ENCODE measurements around the gene PCNA. TPM values are rescaled to one million over a fixed set of nuclear protein-coding genes. Genes with fewer than 3 reads are reported as not detected.

The PCNA gene
- total and polyA plus RNA-seq, 9 of the 15 experiments (the other 6 are each of a cell fraction or from before 2014, with no cell fraction given): 213 to 390 (median 291) TPM

DNA sequence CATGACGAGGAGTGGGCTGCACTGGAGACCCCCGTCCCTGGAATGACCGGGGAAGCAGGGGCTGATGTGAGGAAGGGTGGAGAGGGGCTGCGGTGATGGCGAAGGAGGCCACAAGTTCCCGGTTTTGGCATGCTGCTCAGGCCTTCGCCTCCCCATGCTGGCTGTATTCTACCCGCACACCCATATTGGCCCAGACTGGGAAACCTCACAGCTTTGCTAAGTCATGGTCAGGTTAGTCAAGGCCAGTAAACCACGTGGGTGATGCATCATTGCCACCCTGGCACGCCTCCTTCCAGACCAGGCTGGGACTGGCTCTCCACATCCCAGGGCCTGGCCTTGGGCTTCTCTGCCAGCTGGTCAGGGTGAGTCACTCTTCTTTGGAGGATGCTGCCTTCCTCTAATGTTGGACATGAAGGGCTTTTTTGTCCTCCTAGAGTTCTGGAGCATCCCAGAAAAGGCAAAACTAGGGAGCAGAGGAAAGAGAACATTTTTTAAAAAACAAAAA, 53.8 kb downstream of the PCNA start (continued):
- TF ChIP-seq BACH1 (tag; IDR thresholded peaks at IDR 0.05) (no peak), MTA1 (IDR thresholded peaks at IDR 0.05; ENCODE audit: borderline replicate concordance) (no peak), ZEB2 (IDR thresholded peaks at IDR 0.05) (no peak)

DNA sequence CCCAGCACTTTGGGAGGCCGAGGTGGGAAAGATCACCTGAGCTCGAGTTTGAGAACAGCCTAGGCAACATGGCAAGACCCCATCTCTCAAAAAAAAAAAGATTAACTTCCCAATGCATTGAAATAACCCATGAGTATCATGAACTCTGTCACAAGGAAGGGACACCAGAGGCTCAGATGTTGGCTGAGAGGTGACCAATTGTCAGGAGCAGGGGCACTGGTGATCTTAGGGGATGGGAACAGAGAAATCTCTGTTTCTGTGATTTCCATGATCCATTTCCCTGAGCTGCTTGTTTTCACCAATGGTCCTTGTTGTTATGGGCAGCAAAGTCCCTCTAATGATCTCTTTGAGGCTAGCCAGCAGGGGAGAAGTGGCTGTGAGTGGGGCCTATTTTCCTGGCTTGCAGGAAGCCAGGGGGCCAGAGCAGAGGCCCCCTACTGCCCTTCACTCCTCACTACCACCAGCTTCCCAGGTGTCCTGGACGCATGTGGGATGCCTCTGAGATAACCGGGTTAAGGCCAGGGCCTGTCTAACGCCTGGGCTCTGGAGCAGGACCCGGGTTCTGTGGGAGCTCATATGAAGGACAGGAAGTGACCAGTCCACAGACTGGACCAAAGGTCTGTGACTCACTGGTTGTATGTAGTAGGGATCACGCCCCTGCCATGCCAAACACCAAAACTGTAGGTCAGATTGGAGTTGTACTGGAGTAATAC, 54.4 kb downstream of the PCNA start:
- FAIRE-seq (no peak), ATAC-seq (no peak), DNase-seq (ENCODE audit: extremely low read depth in 1 of 4, low spot score in 3 of 4) (no peak)
- ChIA-PET CTCF (ENCODE audit: low intra/inter-chr PET ratio) (no interaction called here), POLR2A (interaction anchor here (1.0 kb wide), 1 partner anchor 12 kb away, joined by 4 read pairs; no protein-coding TSS in a partner anchor)
- H3K4me3 ChIP-seq: no peak overlapping the region
- H3K9me3 ChIP-seq (replicated peaks; ENCODE audit: control insufficient read depth, insufficient read depth, low read depth, low read length): no peaks in the 10 kb centered on the region
- peaks cover 0 to 7% of the 10 kb centered on the region in 2 experiments; a peak in 3 of 5 replicates for H3K4me1 ChIP-seq (replicated peaks in 1 of 2; ENCODE audit: control insufficient read depth in 2 of 2, insufficient read depth in 2 of 2, low read length in 2 of 2)
- in situ Hi-C loops (cut with MboI) (no loop called here), intact Hi-C loops (cut with micrococcal nuclease) (no loop called here)
- H4K20me1 ChIP-seq (replicated peaks; ENCODE audit: control insufficient read depth, insufficient read depth, low read length): no peaks in the 10 kb centered on the region
- no peak overlapping the region for H3K27ac ChIP-seq (ENCODE audit: extremely low read depth, low read depth, low read length)
- H3K79me2 ChIP-seq (ENCODE audit: control insufficient read depth, insufficient read depth, low read length): no peaks in the 10 kb centered on the region
- no peaks in the 10 kb centered on the region for H3K9me1 ChIP-seq (ENCODE audit: control insufficient read depth, insufficient read depth, low read length)
- no peaks in the 10 kb centered on the region for H3K27me3 ChIP-seq (ENCODE audit: control insufficient read depth in 2 of 2, insufficient read depth in 2 of 2, low read length in 2 of 2)
- peak overlapping the region in 1 of 2 experiments; percentile 58; a peak in 2 of 4 replicates for H3K9ac ChIP-seq (ENCODE audit: insufficient read depth in 1 of 2, low read depth in 2 of 2, low read length in 2 of 2)
- 51% methylated on average over 7 of the region's 7 CpGs for WGBS (ENCODE audit: insufficient coverage, low coverage, missing lambda C conversion rate)
- BruUV-seq (replicated peaks): no TSS peak
- no peak overlapping the region for H2AFZ ChIP-seq (ENCODE audit: low read depth, low read length)
- no peak overlapping the region for H3K4me2 ChIP-seq (ENCODE audit: insufficient read depth, low read length)
- no peaks in the 10 kb centered on the region for H3K36me3 ChIP-seq (ENCODE audit: control insufficient read depth, insufficient read depth, low read length)
- TF ChIP-seq, protein P1, sequence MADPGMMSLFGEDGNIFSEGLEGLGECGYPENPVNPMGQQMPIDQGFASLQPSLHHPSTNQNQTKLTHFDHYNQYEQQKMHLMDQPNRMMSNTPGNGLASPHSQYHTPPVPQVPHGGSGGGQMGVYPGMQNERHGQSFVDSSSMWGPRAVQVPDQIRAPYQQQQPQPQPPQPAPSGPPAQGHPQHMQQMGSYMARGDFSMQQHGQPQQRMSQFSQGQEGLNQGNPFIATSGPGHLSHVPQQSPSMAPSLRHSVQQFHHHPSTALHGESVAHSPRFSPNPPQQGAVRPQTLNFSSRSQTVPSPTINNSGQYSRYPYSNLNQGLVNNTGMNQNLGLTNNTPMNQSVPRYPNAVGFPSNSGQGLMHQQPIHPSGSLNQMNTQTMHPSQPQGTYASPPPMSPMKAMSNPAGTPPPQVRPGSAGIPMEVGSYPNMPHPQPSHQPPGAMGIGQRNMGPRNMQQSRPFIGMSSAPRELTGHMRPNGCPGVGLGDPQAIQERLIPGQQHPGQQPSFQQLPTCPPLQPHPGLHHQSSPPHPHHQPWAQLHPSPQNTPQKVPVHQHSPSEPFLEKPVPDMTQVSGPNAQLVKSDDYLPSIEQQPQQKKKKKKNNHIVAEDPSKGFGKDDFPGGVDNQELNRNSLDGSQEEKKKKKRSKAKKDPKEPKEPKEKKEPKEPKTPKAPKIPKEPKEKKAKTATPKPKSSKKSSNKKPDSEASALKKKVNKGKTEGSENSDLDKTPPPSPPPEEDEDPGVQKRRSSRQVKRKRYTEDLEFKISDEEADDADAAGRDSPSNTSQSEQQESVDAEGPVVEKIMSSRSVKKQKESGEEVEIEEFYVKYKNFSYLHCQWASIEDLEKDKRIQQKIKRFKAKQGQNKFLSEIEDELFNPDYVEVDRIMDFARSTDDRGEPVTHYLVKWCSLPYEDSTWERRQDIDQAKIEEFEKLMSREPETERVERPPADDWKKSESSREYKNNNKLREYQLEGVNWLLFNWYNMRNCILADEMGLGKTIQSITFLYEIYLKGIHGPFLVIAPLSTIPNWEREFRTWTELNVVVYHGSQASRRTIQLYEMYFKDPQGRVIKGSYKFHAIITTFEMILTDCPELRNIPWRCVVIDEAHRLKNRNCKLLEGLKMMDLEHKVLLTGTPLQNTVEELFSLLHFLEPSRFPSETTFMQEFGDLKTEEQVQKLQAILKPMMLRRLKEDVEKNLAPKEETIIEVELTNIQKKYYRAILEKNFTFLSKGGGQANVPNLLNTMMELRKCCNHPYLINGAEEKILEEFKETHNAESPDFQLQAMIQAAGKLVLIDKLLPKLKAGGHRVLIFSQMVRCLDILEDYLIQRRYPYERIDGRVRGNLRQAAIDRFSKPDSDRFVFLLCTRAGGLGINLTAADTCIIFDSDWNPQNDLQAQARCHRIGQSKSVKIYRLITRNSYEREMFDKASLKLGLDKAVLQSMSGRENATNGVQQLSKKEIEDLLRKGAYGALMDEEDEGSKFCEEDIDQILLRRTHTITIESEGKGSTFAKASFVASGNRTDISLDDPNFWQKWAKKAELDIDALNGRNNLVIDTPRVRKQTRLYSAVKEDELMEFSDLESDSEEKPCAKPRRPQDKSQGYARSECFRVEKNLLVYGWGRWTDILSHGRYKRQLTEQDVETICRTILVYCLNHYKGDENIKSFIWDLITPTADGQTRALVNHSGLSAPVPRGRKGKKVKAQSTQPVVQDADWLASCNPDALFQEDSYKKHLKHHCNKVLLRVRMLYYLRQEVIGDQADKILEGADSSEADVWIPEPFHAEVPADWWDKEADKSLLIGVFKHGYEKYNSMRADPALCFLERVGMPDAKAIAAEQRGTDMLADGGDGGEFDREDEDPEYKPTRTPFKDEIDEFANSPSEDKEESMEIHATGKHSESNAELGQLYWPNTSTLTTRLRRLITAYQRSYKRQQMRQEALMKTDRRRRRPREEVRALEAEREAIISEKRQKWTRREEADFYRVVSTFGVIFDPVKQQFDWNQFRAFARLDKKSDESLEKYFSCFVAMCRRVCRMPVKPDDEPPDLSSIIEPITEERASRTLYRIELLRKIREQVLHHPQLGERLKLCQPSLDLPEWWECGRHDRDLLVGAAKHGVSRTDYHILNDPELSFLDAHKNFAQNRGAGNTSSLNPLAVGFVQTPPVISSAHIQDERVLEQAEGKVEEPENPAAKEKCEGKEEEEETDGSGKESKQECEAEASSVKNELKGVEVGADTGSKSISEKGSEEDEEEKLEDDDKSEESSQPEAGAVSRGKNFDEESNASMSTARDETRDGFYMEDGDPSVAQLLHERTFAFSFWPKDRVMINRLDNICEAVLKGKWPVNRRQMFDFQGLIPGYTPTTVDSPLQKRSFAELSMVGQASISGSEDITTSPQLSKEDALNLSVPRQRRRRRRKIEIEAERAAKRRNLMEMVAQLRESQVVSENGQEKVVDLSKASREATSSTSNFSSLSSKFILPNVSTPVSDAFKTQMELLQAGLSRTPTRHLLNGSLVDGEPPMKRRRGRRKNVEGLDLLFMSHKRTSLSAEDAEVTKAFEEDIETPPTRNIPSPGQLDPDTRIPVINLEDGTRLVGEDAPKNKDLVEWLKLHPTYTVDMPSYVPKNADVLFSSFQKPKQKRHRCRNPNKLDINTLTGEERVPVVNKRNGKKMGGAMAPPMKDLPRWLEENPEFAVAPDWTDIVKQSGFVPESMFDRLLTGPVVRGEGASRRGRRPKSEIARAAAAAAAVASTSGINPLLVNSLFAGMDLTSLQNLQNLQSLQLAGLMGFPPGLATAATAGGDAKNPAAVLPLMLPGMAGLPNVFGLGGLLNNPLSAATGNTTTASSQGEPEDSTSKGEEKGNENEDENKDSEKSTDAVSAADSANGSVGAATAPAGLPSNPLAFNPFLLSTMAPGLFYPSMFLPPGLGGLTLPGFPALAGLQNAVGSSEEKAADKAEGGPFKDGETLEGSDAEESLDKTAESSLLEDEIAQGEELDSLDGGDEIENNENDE (IDR thresholded peaks at IDR 0.05; ENCODE audit: low read depth, low read length): no peak
- TF ChIP-seq RCOR1 (IDR thresholded peaks at IDR 0.05; ENCODE audit: borderline replicate concordance in 1 of 2, low read depth in 2 of 2, low read length in 2 of 2) (no peak), ARHGAP35 (IDR thresholded peaks at IDR 0.05; ENCODE audit: partially characterized antibody) (no peak), STAT5A (IDR thresholded peaks at IDR 0.05; ENCODE audit: borderline replicate concordance, low read length) (no peak), SMARCC2 (IDR thresholded peaks at IDR 0.05; ENCODE audit: low read depth) (no peak), ZNF507 (tag; conservative IDR thresholded peaks at IDR 0.05) (no peak)

Data from K562 (cell line).